GM21390 (cell line): Measurements from ENCODE around the gene ZNF423.

ENCODE experiments used
- ATAC-seq: cut with Tn5 transposase; IDR thresholded peaks from one replicate; pipeline ENCODE4 v1.9.1; 2021; ENCODE audit not compliant: unreplicated experiment

ZNF423 gene

GRCh38 chr16:49631187-49632041 is 224.5 kb downstream of the ZNF423 start:
- no peak for ATAC-seq

GRCh38 chr16:49630783-49631182 is 225.1 kb downstream of the ZNF423 start:
- no peak for ATAC-seq

- ATAC-seq: no peak
Measured at GRCh38 chr16:49629851-49630250, 226.1 kb downstream of the ZNF423 start.

GRCh38 chr16:49628148-49628547 is 227.8 kb downstream of the ZNF423 start:
- no peak for ATAC-seq

- ATAC-seq: no peak
Measured at GRCh38 chr16:49625311-49626065, 230.4 kb downstream of the ZNF423 start.

- no peak for ATAC-seq
Measured at GRCh38 chr16:49623501-49624266, 232.2 kb downstream of the ZNF423 start.

- ATAC-seq: no peak
Measured at GRCh38 chr16:49622421-49623402, 233.2 kb downstream of the ZNF423 start.

GRCh38 chr16:49622084-49622390 is 233.9 kb downstream of the ZNF423 start:
- ATAC-seq: no peak

GRCh38 chr16:49621241-49622083 is 234.4 kb downstream of the ZNF423 start:
- ATAC-seq: no peak

- ATAC-seq: no peak
Measured at GRCh38 chr16:49620869-49621240, 235.1 kb downstream of the ZNF423 start.

- ATAC-seq: no peak
Measured at GRCh38 chr16:49620158-49620868, 235.6 kb downstream of the ZNF423 start.

GRCh38 chr16:49619811-49620157 is 236.1 kb downstream of the ZNF423 start:
- ATAC-seq: no peak

- ATAC-seq: no peak
Measured at GRCh38 chr16:49618955-49619354, 237.0 kb downstream of the ZNF423 start.

- ATAC-seq: no peak
Measured at GRCh38 chr16:49617710-49618330, 238.1 kb downstream of the ZNF423 start.

- ATAC-seq: no peak
Measured at GRCh38 chr16:49617016-49617629, 238.8 kb downstream of the ZNF423 start.

GRCh38 chr16:49615576-49615975 is 240.3 kb downstream of the ZNF423 start:
- no peak for ATAC-seq

- no peak for ATAC-seq
Measured at GRCh38 chr16:49610983-49611382, 244.9 kb downstream of the ZNF423 start.

- ATAC-seq: no peak
Measured at GRCh38 chr16:49608779-49609178, 247.1 kb downstream of the ZNF423 start.
